ENCODE measurements around the gene ZBTB8A. TPM values are rescaled to one million over a fixed set of nuclear protein-coding genes. Genes with fewer than 3 reads are reported as not detected.

ZBTB8A gene
- total RNA-seq, 1 experiment from 2014 or later = 11.5 TPM

- CTCF ChIA-PET = interaction anchor here (0.6 to 1.0 kb wide), 2 partner anchors 61 to 486 kb away, joined by 3 read pairs; no protein-coding TSS in a partner anchor
- H3K9me3 Mint-ChIP-seq (ENCODE audit: unreplicated experiment) = no peaks in the 10 kb centered on the region
- no peak for TF ChIP-seq CTCF (IDR thresholded peaks at IDR 0.05; ENCODE audit: unreplicated experiment)
Observed at GRCh38 chr1:32600034-32600433, 60.8 kb downstream of the ZBTB8A start.

GRCh38 chr1:32605711-32606424 is 66.6 kb downstream of the ZBTB8A start:
- intact Hi-C loops (cut with micrococcal nuclease) = no loop called here
- Mint-ChIP-seq H3K4me1 (ENCODE audit: insufficient read depth, unreplicated experiment) (no peaks in the 10 kb centered on the region), H3K27me3 (ENCODE audit: insufficient read depth, unreplicated experiment) (no peaks in the 10 kb centered on the region), H3K27ac (ENCODE audit: low read depth, unreplicated experiment) (no peak overlapping the region), H3K4me3 (ENCODE audit: unreplicated experiment) (no peak overlapping the region), H3K9me3 (ENCODE audit: unreplicated experiment) (no peaks in the 10 kb centered on the region), H3K36me3 (ENCODE audit: insufficient read depth, unreplicated experiment) (peaks cover 19% of the 10 kb centered on the region)
- no TSS peak for BruUV-seq (replicated peaks)
- no peak for DNase-seq (ENCODE audit: unreplicated experiment)
- ChIA-PET CTCF (interaction anchor here (1.7 kb wide), 1 partner anchor 14 kb away, joined by 6 read pairs; no protein-coding TSS in a partner anchor), POLR2A (no interaction called here)
- TF ChIP-seq CTCF (IDR thresholded peaks at IDR 0.05; ENCODE audit: unreplicated experiment) = no peak

More at GRCh38 chr1:32600034-32600433, 60.8 kb downstream of the ZBTB8A start:
- no peak for DNase-seq (ENCODE audit: unreplicated experiment)
- intact Hi-C loops (cut with micrococcal nuclease) = no loop called here
- Mint-ChIP-seq H3K27me3 (ENCODE audit: insufficient read depth, unreplicated experiment) (no peaks in the 10 kb centered on the region), H3K4me1 (ENCODE audit: insufficient read depth, unreplicated experiment) (no peaks in the 10 kb centered on the region), H3K36me3 (ENCODE audit: insufficient read depth, unreplicated experiment) (peaks cover 59% of the 10 kb centered on the region), H3K27ac (ENCODE audit: low read depth, unreplicated experiment) (no peak overlapping the region), H3K4me3 (ENCODE audit: unreplicated experiment) (no peak overlapping the region)
- POLR2A ChIA-PET = no interaction called here
- BruUV-seq (replicated peaks) = no TSS peak

GRCh38 chr1:32606565-32607371 is 67.5 kb downstream of the ZBTB8A start:
- DNase-seq (ENCODE audit: unreplicated experiment) = no peak
- Mint-ChIP-seq H3K36me3 (ENCODE audit: insufficient read depth, unreplicated experiment) (peaks cover 17% of the 10 kb centered on the region), H3K27ac (ENCODE audit: low read depth, unreplicated experiment) (no peak overlapping the region), H3K27me3 (ENCODE audit: insufficient read depth, unreplicated experiment) (no peaks in the 10 kb centered on the region), H3K4me3 (ENCODE audit: unreplicated experiment) (no peak overlapping the region), H3K9me3 (ENCODE audit: unreplicated experiment) (no peaks in the 10 kb centered on the region), H3K4me1 (ENCODE audit: insufficient read depth, unreplicated experiment) (no peaks in the 10 kb centered on the region)
- no TSS peak for BruUV-seq (replicated peaks)
- ChIA-PET CTCF (interaction anchor here (1.7 kb wide), 1 partner anchor 13 kb away, joined by 6 read pairs; no protein-coding TSS in a partner anchor), POLR2A (no interaction called here)
- intact Hi-C loops (cut with micrococcal nuclease) = no loop called here
- TF ChIP-seq CTCF (IDR thresholded peaks at IDR 0.05; ENCODE audit: unreplicated experiment) = no peak

GRCh38 chr1:32609180-32609579 is 70.0 kb downstream of the ZBTB8A start:
- no peak for TF ChIP-seq CTCF (IDR thresholded peaks at IDR 0.05; ENCODE audit: unreplicated experiment)
- no peak for DNase-seq (ENCODE audit: unreplicated experiment)
- Mint-ChIP-seq H3K4me1 (ENCODE audit: insufficient read depth, unreplicated experiment) (peaks cover 8% of the 10 kb centered on the region), H3K27ac (ENCODE audit: low read depth, unreplicated experiment) (no peak overlapping the region), H3K27me3 (ENCODE audit: insufficient read depth, unreplicated experiment) (no peaks in the 10 kb centered on the region), H3K4me3 (ENCODE audit: unreplicated experiment) (no peak overlapping the region), H3K9me3 (ENCODE audit: unreplicated experiment) (no peaks in the 10 kb centered on the region), H3K36me3 (ENCODE audit: insufficient read depth, unreplicated experiment) (peaks cover 12% of the 10 kb centered on the region)
- no TSS peak for BruUV-seq (replicated peaks)
- intact Hi-C loops (cut with micrococcal nuclease) = no loop called here
- ChIA-PET POLR2A (interaction anchor here (1.0 kb wide), 1 partner anchor 208 kb away, joined by 3 read pairs; no protein-coding TSS in a partner anchor), CTCF (interaction anchor here (0.6 to 0.7 kb wide), 2 partner anchors 17 to 319 kb away, joined by 3 to 6 read pairs; no protein-coding TSS in a partner anchor)
